Measurements from ENCODE around the gene PEAK3. TPM values are rescaled to one million over a fixed set of nuclear protein-coding genes. Genes with fewer than 3 reads are reported as not detected.
A peak's percentile ranks its signal among the peaks of the same experiment; 100 is the strongest.

The PEAK3 gene
- total and polyA plus RNA-seq, 5 experiments from 2014 or later: 0.14 to 0.23 (median 0.15) TPM; not detected in 2

DNA sequence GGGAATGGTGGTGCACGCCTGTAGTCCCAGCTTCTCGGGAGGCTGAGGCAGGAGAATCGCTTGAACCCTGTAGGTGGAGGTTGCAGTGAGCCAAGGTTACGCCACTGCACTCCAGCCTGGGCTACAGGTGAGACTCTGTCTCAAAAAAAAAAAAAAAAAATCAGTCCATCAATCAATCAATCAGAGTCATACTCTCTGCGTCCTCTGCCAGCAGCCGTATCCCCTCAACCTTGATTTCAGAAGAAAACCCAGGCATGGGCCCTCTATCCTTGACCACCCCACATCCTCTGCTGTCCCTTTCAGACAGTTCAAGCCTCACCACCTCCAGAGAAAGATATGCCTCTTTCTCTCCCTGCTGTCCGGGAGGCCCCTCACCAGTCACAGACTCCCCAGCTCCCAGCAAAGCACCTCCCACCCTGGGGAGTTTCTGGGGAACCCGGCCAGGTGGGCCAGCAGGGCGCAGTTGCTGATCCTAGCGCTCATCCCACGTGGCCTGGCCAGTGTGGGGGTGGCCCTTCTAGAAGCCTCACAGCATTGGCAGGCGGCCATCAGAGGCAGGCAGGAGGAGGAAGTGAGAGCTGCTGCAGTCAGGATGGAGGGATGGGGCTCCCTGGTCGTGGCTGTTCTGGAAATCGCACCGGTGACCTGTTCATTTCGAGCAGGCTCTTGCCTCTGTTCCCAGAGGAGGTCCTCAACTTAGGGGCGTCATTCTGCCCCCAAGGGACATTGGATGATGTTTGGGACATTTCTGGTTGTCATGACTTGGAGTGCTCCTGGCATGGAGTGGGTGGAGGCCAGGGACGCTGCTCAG is 15.6 kb downstream of the PEAK3 start:
- Mint-ChIP-seq H3K27ac (peak overlapping the region in 4 of 10 donors; percentile 36 to 71 (median 58)), H3K4me1 (peaks cover 1 to 39% (median 14%) of the 10 kb centered on the region in 4 donors), H3K9me3 (peaks cover 0 to 2% (median 0%) of the 10 kb centered on the region in 9 donors), H3K36me3 (peaks cover 0 to 6% (median under 1%) of the 10 kb centered on the region in 3 donors), H3K27me3 (no peaks in the 10 kb centered on the region), H3K4me3 (peak overlapping the region in 6 of 10 donors; percentile 6 to 48 (median 24))
- POLR2A ChIA-PET: interaction anchor here (0.7 to 11.8 kb wide), 3 partner anchors 11 to 1009 kb away, joined by 6 to 370 read pairs (median 262); partner anchors contain the start of genes AMH, JSRP1, PLEKHJ1 and SF3A2
- DNase-seq: peak in 1 of 10 donors; percentile 47
- no peak for ATAC-seq

DNA sequence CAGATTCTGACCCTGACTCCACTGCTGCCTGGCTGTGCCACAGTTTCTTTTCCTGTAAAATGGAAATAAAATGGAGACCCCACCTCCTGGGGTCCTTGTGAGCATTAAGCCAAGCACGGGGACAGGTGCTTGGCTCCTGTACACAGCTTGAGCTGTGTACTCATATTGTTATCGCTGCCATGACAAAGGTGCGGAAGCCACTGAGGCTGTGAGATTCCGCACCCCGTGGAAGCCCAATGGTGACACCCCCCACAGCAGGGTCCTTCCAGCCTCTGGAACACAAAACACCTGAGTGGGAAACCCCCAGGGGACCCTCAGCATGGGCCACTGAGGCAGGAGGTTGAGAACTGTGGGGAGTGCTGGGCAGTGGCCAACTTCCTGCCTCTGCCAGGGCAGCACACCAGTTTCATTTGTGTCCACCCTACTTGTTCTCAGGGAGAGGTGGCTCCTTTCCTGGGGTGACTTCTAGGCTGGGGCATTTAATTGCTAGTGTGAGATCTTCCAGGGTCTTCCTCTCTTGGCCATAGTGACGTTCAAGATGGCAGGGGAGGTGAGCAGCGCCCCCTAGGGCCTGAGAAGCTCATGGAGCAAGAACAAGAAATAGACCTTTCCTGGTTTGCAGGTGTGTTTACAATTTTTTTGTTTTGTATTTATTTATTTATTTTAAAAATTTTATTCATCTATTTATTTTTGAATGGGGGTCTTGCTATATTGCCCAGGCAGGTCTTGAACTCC is 20.4 kb downstream of the PEAK3 start:
- no peaks in the 10 kb centered on the region for H3K27me3 Mint-ChIP-seq
- H3K27ac Mint-ChIP-seq: peak overlapping the region in 6 of 10 donors; percentile 16 to 85 (median 65)
- peak overlapping the region in 1 of 10 donors; percentile 57 for H3K4me3 Mint-ChIP-seq
- no peak for ATAC-seq
- H3K4me1 Mint-ChIP-seq: peaks cover 3 to 51% (median 23%) of the 10 kb centered on the region in 4 donors
- H3K9me3 Mint-ChIP-seq: no peaks in the 10 kb centered on the region
- peak in 3 of 10 donors; percentile 41 to 52 (median 47) for DNase-seq
- POLR2A ChIA-PET: interaction anchor here (0.5 to 15.8 kb wide), 8 partner anchors 9 to 367 kb away, joined by 3 to 370 read pairs (median 4); no protein-coding TSS in a partner anchor
- H3K36me3 Mint-ChIP-seq: no peaks in the 10 kb centered on the region

DNA sequence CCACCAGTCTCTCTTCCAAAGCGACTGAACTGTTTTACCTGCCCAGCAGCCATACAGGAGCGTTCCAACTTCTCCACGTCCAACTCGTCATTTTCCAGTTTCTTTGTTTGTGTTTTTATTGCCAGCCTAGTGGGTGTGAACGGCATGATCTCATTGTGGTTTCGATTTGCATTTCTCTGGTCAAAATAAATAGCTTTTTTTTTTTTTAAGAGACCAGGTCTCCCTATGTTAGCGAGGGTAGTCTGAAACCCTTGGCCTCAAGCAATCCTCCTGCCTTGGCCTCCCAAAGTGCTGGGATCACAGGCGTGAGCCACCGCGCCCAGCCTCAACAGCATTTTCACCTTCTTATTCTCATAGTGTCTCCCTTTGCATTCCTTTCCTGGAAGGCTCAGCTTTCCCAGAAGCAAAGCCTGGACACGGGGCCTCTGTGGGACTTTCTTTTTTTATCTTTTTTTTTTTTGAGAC is 21.6 kb downstream of the PEAK3 start:
- Mint-ChIP-seq H3K4me1 (peaks cover 1 to 49% (median 18%) of the 10 kb centered on the region in 4 donors), H3K27me3 (no peaks in the 10 kb centered on the region), H3K9me3 (no peaks in the 10 kb centered on the region), H3K27ac (peak overlapping the region; percentile 7 to 93 (median 70)), H3K4me3 (peak overlapping the region in 3 of 10 donors; percentile 30 to 69 (median 40)), H3K36me3 (no peaks in the 10 kb centered on the region)
- DNase-seq: no peak
- POLR2A ChIA-PET: interaction anchor here (0.6 to 15.8 kb wide), 8 partner anchors 7 to 167 kb away, joined by 3 to 370 read pairs (median 4); no protein-coding TSS in a partner anchor
- no peak for ATAC-seq

DNA sequence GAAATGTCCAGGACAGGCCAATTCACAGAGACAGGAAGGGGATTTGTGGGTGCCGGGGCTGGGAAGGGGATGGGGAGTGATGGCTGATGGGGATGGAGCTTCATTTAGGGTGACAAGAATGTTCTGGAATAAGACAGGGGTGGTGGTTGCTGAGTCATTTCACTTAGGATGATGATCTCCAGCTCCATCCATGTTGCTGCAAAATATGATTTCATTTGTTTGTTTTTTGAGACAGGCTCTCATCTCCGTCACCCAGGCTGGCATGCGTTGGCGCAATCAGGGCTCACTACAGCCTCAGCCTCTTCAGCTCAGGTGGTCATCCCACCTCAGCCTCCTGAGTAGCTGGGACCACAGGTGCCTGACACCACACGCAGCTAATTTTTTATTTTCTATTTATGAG is 22.6 kb downstream of the PEAK3 start:
- H3K36me3 Mint-ChIP-seq: no peaks in the 10 kb centered on the region
- H3K4me3 Mint-ChIP-seq: peak overlapping the region in 7 of 10 donors; percentile 34 to 67 (median 57)
- H3K27me3 Mint-ChIP-seq: no peaks in the 10 kb centered on the region
- peaks cover 1 to 44% (median 18%) of the 10 kb centered on the region in 4 donors for H3K4me1 Mint-ChIP-seq
- DNase-seq: no peak
- H3K27ac Mint-ChIP-seq: peak overlapping the region in 9 of 10 donors; percentile 90 to 97 (median 93)
- no peak for ATAC-seq
- POLR2A ChIA-PET: interaction anchor here (0.7 to 15.8 kb wide), 5 partner anchors 11 to 395 kb away, joined by 5 to 370 read pairs (median 12); partner anchors contain the start of genes LSM7 and SPPL2B
- no peaks in the 10 kb centered on the region for H3K9me3 Mint-ChIP-seq

DNA sequence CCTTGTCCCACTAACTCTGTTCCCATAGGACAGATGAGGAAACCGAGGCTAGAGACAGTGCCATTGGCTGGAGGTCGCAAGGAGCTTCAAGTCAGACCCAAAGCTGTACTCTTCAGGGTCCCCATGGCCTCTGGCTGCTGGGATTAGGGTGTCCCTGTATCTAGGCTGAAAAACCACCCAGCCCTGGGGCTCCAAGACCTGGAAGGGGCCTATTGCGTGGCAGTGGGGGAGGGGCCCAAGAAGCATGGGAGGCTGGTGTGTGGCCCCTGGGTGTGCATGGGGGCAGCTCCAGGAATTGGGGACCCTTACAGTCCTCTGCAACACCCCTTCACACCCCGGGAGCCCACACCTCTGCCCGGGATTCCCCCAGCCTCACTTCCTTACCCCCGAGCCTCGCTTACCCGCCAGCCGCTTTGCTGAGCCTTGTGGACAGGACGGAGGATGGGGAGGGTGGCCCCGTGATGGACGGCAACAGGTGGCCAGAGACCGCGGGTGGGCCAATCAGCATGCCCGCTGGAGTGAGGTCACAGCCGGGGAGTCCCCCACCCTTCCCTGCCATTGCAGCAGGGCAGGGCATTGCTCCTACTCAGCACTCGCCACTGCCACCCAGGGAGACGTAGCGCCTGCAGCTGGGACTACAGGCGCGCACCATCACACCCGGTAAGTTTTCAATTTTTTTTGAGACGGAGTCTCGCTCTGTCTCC is 25.8 kb downstream of the PEAK3 start, which contains the start of gene JSRP1:
TSS of gene JSRP1 (minus strand) at position 436 of the 704 bp plus-strand sequence. CDS start 1,103 bp downstream, outside the sequence.
- no peak for ATAC-seq
- Mint-ChIP-seq H3K27me3 (peaks cover 0 to 4% (median 0%) of the 10 kb centered on the region in 5 donors), H3K4me3 (peak within 1 kb of the TSS in 7 of 10 donors; percentile 22 to 58 (median 40)), H3K4me1 (peaks cover 1 to 48% (median 30%) of the 10 kb centered on the region in 4 donors), H3K9me3 (no peaks in the 10 kb centered on the region), H3K36me3 (no peaks in the 10 kb centered on the region), H3K27ac (peak within 1 kb of the TSS; percentile 77 to 99 (median 98))
- DNase-seq: no peak
- POLR2A ChIA-PET: interaction anchor here (2.7 to 15.8 kb wide), 3 partner anchors 14 to 77 kb away, joined by 7 to 370 read pairs (median 147); partner anchors contain the start of genes PLEKHJ1 and SF3A2

DNA sequence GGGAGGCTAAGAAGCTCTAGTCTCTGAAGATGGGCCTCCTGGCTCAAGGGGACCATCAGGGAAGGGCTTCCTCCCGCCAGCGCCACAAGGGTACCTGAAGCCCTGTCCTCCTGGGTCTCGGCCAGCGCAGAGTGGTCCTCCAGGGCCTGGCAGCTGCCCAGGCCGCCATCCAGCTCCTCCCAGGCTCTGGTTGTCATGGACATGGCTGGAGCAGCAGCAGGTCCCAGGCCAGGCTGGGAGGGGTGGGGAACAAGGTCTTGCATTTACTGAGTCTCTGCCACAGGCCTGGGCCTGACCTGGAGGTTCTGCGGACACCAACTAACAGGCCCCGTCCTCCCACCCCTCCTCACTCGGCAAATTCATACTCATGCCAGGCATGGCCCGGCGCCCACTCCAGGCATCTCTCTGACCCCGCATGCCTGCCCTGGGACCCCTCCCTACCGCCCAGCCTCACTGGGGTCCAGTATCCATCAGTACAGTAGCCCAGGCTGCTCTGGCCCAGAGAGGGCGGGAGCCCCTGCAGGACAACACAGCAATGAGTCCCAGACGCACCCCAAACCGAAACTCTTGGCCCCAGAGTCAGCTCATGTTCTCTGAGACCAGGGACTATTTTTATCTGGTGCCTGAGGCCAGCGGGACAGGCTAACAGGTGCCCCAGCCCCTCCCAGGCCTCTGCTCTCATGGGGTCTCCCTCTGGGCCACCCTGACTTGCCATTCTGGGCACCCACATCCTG is 26.7 kb downstream of the PEAK3 start:
- peaks cover 1 to 44% (median 29%) of the 10 kb centered on the region in 4 donors for H3K4me1 Mint-ChIP-seq
- POLR2A ChIA-PET: interaction anchor here (2.7 to 15.8 kb wide), 3 partner anchors 15 to 78 kb away, joined by 7 to 370 read pairs (median 147); partner anchors contain the start of genes PLEKHJ1 and SF3A2
- H3K9me3 Mint-ChIP-seq: no peaks in the 10 kb centered on the region
- DNase-seq (no peak), ATAC-seq (no peak)
- H3K27me3 Mint-ChIP-seq: peaks cover 0 to 4% (median 0%) of the 10 kb centered on the region in 5 donors
- peak overlapping the region in 2 of 10 donors; percentile 41 to 49 for H3K4me3 Mint-ChIP-seq
- peak overlapping the region in 1 of 10 donors; percentile 27 for H3K27ac Mint-ChIP-seq
- no peaks in the 10 kb centered on the region for H3K36me3 Mint-ChIP-seq

DNA sequence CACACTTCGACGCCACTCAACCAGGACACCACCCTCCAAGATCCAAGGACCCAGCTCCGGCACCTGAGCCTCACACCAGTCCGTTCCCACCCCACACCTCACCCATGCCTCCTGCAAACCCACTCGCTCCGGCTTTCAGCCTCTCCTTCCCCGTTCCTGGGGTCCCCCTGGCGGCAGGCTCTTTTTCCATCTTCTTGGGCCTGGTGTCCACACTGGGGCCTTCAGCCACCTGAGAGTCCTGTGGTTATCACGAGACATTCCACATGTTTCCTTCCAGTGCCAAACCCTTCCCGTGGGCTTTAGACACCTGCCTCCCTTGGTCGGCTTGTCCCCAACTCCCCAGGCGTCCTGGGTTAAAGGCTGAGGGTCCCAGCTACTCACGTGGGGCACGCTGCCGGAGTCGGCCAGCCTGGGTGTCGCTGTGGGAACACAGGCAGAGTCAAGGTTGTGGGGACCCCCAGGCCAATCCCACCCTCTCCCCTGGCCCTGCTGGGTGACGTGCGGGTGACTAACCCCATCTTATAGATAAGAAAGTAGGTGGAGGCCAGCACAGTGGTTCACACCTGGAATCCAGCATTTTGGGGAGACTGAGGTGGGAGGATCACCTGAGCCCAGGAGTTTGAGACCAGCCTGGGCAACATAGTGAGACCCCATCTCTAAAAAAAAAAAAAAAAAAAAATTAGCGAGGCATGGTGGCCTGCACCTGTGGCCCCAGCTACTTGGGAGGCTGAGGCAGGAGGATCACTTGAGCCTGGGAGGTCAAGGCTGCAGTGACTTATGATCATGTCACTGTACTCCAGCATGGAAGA is 27.7 kb downstream of the PEAK3 start:
- H3K9me3 Mint-ChIP-seq: no peaks in the 10 kb centered on the region
- H3K36me3 Mint-ChIP-seq: no peaks in the 10 kb centered on the region
- ATAC-seq (no peak), DNase-seq (no peak)
- H3K4me3 Mint-ChIP-seq: peak overlapping the region; percentile 36 to 82 (median 62)
- H3K27ac Mint-ChIP-seq: peak overlapping the region in 3 of 10 donors; percentile 18 to 51 (median 33)
- H3K4me1 Mint-ChIP-seq: peaks cover 1 to 37% (median 28%) of the 10 kb centered on the region in 4 donors
- peaks cover 0 to 4% (median 0%) of the 10 kb centered on the region in 5 donors for H3K27me3 Mint-ChIP-seq
- POLR2A ChIA-PET: interaction anchor here (1.0 to 15.8 kb wide), 9 partner anchors 7 to 222 kb away, joined by 3 to 370 read pairs (median 10); partner anchors contain the start of genes GADD45B, PLEKHJ1 and SF3A2

DNA sequence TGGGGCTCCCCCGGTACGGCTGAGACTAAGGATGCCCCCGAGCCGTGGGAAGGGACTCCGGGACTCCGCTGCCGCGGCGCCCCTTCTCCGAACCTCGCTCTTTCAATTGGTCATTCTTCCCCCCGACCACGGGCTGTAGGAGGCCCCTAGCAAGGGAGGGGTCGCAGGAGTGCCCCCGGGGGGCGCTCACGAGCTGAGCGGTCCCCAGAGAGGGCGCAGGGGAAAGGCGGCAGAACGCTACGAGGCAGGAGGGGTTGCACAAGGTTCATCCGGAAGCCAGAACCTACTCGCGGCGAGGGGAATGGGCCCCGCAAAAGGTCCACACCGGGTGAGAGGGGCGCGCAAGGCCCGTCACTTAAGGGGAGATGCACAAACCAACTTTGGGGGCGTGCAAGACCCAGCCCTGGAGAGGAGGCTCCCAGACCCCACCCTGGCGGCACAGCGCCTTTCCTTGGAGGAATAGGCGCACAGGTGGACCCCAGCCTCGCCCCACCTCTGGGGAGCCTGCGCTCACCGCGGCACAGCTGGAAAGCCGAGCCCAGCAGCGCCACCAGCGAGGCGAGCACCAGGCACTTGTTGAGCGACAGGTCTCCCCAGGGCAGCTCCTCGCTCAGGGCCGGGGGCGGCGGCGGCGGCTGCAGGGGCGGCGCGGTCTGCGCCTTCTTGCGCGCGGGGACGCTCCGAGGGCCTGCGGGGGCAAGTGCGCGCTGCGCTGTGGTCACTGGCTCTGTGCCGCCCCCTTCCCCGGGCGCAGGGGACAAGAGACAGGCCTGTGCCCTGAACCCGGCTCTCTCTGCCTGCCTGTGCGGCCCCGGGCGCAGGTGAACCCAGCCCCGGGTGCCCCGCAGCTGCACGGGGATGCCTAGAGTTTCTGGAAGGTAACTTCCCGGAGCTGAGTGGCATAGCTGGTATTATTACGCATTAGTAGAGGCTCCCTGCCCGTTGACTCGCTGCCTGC is 28.6 kb downstream of the PEAK3 start:
- peak; percentile 57 to 61 for ATAC-seq
- DNase-seq: peak in 9 of 10 donors; percentile 34 to 81 (median 62)
- no peaks in the 10 kb centered on the region for H3K9me3 Mint-ChIP-seq
- peaks cover 3 to 30% (median 22%) of the 10 kb centered on the region in 4 donors for H3K4me1 Mint-ChIP-seq
- peak overlapping the region in 5 of 10 donors; percentile 33 to 69 (median 60) for H3K27ac Mint-ChIP-seq
- POLR2A ChIA-PET: interaction anchor here (0.6 to 15.8 kb wide), 12 partner anchors 8 to 234 kb away, joined by 3 to 370 read pairs (median 8); partner anchors contain the start of genes GADD45B, PLEKHJ1 and SF3A2
- H3K4me3 Mint-ChIP-seq: peak overlapping the region; percentile 71 to 86 (median 82)
- peaks cover 0 to 4% (median 0%) of the 10 kb centered on the region in 5 donors for H3K27me3 Mint-ChIP-seq
- H3K36me3 Mint-ChIP-seq: peaks cover 0 to 3% (median 0%) of the 10 kb centered on the region in 3 donors

DNA sequence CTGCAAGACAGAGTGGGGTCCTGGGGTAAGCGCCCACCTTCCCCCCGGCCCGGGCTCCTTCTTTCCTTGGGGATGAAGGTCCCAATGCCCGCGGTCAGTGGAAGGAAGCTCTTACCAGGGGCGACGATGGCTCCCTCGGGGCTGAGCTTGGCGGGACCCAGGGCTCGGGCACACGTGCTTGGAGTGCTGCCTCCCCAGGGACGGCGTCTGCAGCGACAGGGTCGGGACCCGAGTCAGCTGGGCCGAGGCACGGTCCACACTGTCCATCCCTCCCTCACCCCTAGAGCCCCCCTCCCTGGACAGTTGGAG is 29.2 kb downstream of the PEAK3 start:
- Mint-ChIP-seq H3K4me1 (peaks cover 3 to 24% (median 18%) of the 10 kb centered on the region in 4 donors), H3K27ac (no peak overlapping the region), H3K4me3 (peak overlapping the region; percentile 71 to 86 (median 82)), H3K9me3 (no peaks in the 10 kb centered on the region), H3K27me3 (peaks cover 0 to 4% (median 0%) of the 10 kb centered on the region in 5 donors), H3K36me3 (peaks cover 0 to 4% (median 0%) of the 10 kb centered on the region in 3 donors)
- DNase-seq (no peak), ATAC-seq (peak in 1 of 2 donors; percentile 1)
- POLR2A ChIA-PET: interaction anchor here (0.6 to 15.8 kb wide), 10 partner anchors 8 to 233 kb away, joined by 3 to 370 read pairs (median 10); partner anchors contain the start of genes GADD45B, PLEKHJ1 and SF3A2

All from naive thymus-derived CD8-positive, alpha-beta T cell (primary cell).